IMR-90 (cell line): ENCODE data around the gene SYS1. TPM values are rescaled to one million over a fixed set of nuclear protein-coding genes. Genes with fewer than 3 reads are reported as not detected.

Experiments used
- ATAC-seq: fragments of 200-7000 bp; cut with Tn5 transposase; 2 replicates; pipeline ENCODE4 v1.9.1; 2020; ENCODE audit warnings: low read depth, mild to moderate bottlenecking, moderate library complexity
- BruUV-seq: library from RNA; stranded (reverse); fragments of 400-500 nt; replicated peaks from 2 replicates; lab custom pipeline; 2021; lab: Mats Ljungman, UMichigan
- CTCF ChIA-PET: fragments of 300-600 bp; formaldehyde crosslinking; extraction: SDS; loops from one replicate; lab custom pipeline; 2021; ENCODE audit warnings: antibody characterized with exemption; lab: Yijun Ruan, JAX
- POLR2A ChIA-PET: fragments of 300-600 bp; sonication (Branson Sonifier 250); formaldehyde crosslinking; loops from one replicate; lab custom pipeline; 2022; ENCODE audit warnings: antibody characterized with exemption; ENCODE audit not compliant: unreplicated experiment; lab: Charles Lee
- DNase-seq: peaks from one replicate; pipeline ENCODE4 v3.0.0; 2013
- H2AFZ ChIP-seq: replicated peaks from 2 replicates; pipeline ENCODE3; 2013; ENCODE audit warnings: low read length, mild to moderate bottlenecking; ENCODE audit not compliant: poor library complexity
- H2AK5ac ChIP-seq: 2 replicates; pipeline ENCODE4 v1.6.1; 2013; ENCODE audit warnings: low read depth, low read length, inconsistent platforms
- H2AK9ac ChIP-seq: replicated peaks from 2 replicates; pipeline ENCODE3; 2013; ENCODE audit warnings: mild to moderate bottlenecking, low read depth, low read length, moderate library complexity; ENCODE audit not compliant: poor library complexity
- H2BK120ac ChIP-seq: 2 replicates; pipeline ENCODE4 v1.6.1; 2013; ENCODE audit warnings: low read depth, low read length, inconsistent platforms
- H2BK15ac ChIP-seq: 3 replicates; pipeline ENCODE4 v1.6.1; 2013; ENCODE audit warnings: low read depth, low read length, inconsistent platforms
- H2BK20ac ChIP-seq: 2 replicates; pipeline ENCODE4 v1.6.1; 2013; ENCODE audit warnings: low read depth, mild to moderate bottlenecking, inconsistent platforms, low read length, moderate library complexity
- H2BK5ac ChIP-seq: 2 replicates; pipeline ENCODE4 v1.6.1; 2013; ENCODE audit warnings: mild to moderate bottlenecking, low read depth, low read length, inconsistent platforms; ENCODE audit not compliant: poor library complexity, severe bottlenecking
- H3K14ac ChIP-seq: replicated peaks from 2 replicates; pipeline ENCODE4 v1.6.1; 2013; ENCODE audit warnings: low read depth, low read length, inconsistent platforms
- H3K18ac ChIP-seq: 2 replicates; pipeline ENCODE4 v1.6.1; 2013; ENCODE audit warnings: low read depth, low read length, control low read depth
- H3K23ac ChIP-seq: 2 replicates; pipeline ENCODE4 v1.6.1; 2013; ENCODE audit warnings: low read depth, low read length, inconsistent platforms
- H3K27ac ChIP-seq: 2 replicates; pipeline ENCODE4 v1.5.1; 2013; ENCODE audit warnings: mild to moderate bottlenecking, control low read depth, low read length; ENCODE audit not compliant: insufficient read depth
- H3K27me3 ChIP-seq: 2 replicates; pipeline ENCODE4 v1.6.1; 2013; ENCODE audit warnings: low read length; ENCODE audit not compliant: control insufficient read depth, insufficient read depth
- H3K36me3 ChIP-seq: 2 replicates; pipeline ENCODE4 v1.6.1; 2013; ENCODE audit warnings: low read length, mixed read lengths; ENCODE audit not compliant: control insufficient read depth, insufficient read depth
- H3K4ac ChIP-seq: 2 replicates; pipeline ENCODE4 v1.6.1; 2013; ENCODE audit warnings: low read depth, low read length, inconsistent platforms
- H3K4me1 ChIP-seq: 2 replicates; pipeline ENCODE4 v1.6.1; 2013; ENCODE audit warnings: low read length, mixed read lengths; ENCODE audit not compliant: control insufficient read depth, insufficient read depth
- H3K4me2 ChIP-seq: 2 replicates; pipeline ENCODE4 v1.6.1; 2013; ENCODE audit warnings: low read depth, mild to moderate bottlenecking, control low read depth, low read length, moderate library complexity
- H3K4me3 ChIP-seq: 2 replicates; pipeline ENCODE4 v1.5.1; 2013; ENCODE audit warnings: low read depth, mild to moderate bottlenecking, control low read depth, low read length, moderate library complexity; ENCODE audit not compliant: insufficient read depth
- H3K56ac ChIP-seq: 2 replicates; pipeline ENCODE4 v1.6.1; 2013; ENCODE audit warnings: low read length, inconsistent platforms; ENCODE audit not compliant: insufficient read depth; ENCODE audit errors: extremely low read depth
- H3K79me1 ChIP-seq, 2 experiments: 2 replicates each; pipeline ENCODE4 v1.6.1; 2013; ENCODE audit warnings: low read length in 2 of 2, inconsistent platforms in 1 of 2, low read depth in 1 of 2
- H3K9ac ChIP-seq: 2 replicates; pipeline ENCODE4 v1.6.1; 2013; ENCODE audit warnings: low read depth, low read length, control low read depth
- H3K9me1 ChIP-seq: 2 replicates; pipeline ENCODE4 v1.6.1; 2013; ENCODE audit warnings: low read length, inconsistent platforms; ENCODE audit not compliant: insufficient read depth
- H3K9me3 ChIP-seq: 2 replicates; pipeline ENCODE4 v1.6.1; 2013; ENCODE audit warnings: low read length; ENCODE audit not compliant: control insufficient read depth, insufficient read depth
- H4K20me1 ChIP-seq: 2 replicates; pipeline ENCODE4 v1.6.1; 2013; ENCODE audit warnings: low read length, inconsistent platforms; ENCODE audit not compliant: insufficient read depth
- H4K5ac ChIP-seq: 2 replicates; pipeline ENCODE4 v1.6.1; 2013; ENCODE audit warnings: mild to moderate bottlenecking, low read depth, low read length, control low read depth
- H4K8ac ChIP-seq, 2 experiments: 2 replicates each; pipeline ENCODE4 v1.6.1; 2013; ENCODE audit warnings: low read depth in 2 of 2, low read length in 2 of 2, control low read depth in 1 of 2, inconsistent platforms in 1 of 2
- H4K91ac ChIP-seq: 2 replicates; pipeline ENCODE4 v1.6.1; 2013; ENCODE audit warnings: low read depth, low read length, inconsistent platforms; ENCODE audit not compliant: insufficient read depth
- BHLHE40 ChIP-seq: fragments of 150-350 bp; IDR thresholded peaks from 2 replicates; pipeline ENCODE4 v1.6.1; 2016; ENCODE audit warnings: mild to moderate bottlenecking, low read depth, low read length
- CEBPB ChIP-seq: IDR thresholded peaks from 2 replicates; pipeline ENCODE4 v1.6.1; 2012; ENCODE audit warnings: low read depth, low read length, improper control_type of control experiment
- CHD1 ChIP-seq: IDR thresholded peaks from 2 replicates; pipeline ENCODE4 v1.6.1; 2012; ENCODE audit warnings: low read depth, low read length, improper control_type of control experiment
- CTCF ChIP-seq: conservative IDR thresholded peaks from 2 replicates; pipeline ENCODE4 v1.5.1; 2012; ENCODE audit warnings: mild to moderate bottlenecking, low read depth, low read length, improper control_type of control experiment
- FOS ChIP-seq: fragments of 150-350 bp; IDR thresholded peaks from 2 replicates; pipeline ENCODE4 v1.6.1; 2016; ENCODE audit warnings: low read depth, low read length
- MAFK ChIP-seq: IDR thresholded peaks from 2 replicates; pipeline ENCODE4 v1.6.1; 2012; ENCODE audit warnings: low read depth, low read length, improper control_type of control experiment
- MAZ ChIP-seq: IDR thresholded peaks from 2 replicates; pipeline ENCODE4 v1.6.1; 2012; ENCODE audit warnings: low read depth, mild to moderate bottlenecking, low read length, improper control_type of control experiment, moderate library complexity, borderline replicate concordance
- MXI1 ChIP-seq: IDR thresholded peaks from 2 replicates; pipeline ENCODE4 v1.6.1; 2012; ENCODE audit warnings: low read depth, mild to moderate bottlenecking, low read length, moderate library complexity, borderline replicate concordance
- NFE2L2 ChIP-seq: fragments of 150-350 bp; IDR thresholded peaks from 2 replicates; pipeline ENCODE4 v1.6.1; 2016; ENCODE audit warnings: low read depth, mild to moderate bottlenecking, low read length
- POLR2A ChIP-seq: IDR thresholded peaks from 2 replicates; pipeline ENCODE4 v1.6.1; 2012; ENCODE audit warnings: mild to moderate bottlenecking, low read depth, low read length
- RAD21 ChIP-seq: IDR thresholded peaks from 2 replicates; pipeline ENCODE4 v1.6.1; 2012; ENCODE audit warnings: low read length, improper control_type of control experiment
- RCOR1 ChIP-seq: IDR thresholded peaks from 2 replicates; pipeline ENCODE4 v1.6.1; 2012; ENCODE audit warnings: mild to moderate bottlenecking, low read length, improper control_type of control experiment; ENCODE audit not compliant: insufficient replicate concordance
- RFX5 ChIP-seq: IDR thresholded peaks from 2 replicates; pipeline ENCODE4 v1.8.0; 2012; ENCODE audit warnings: low read depth, mild to moderate bottlenecking, low read length, moderate library complexity
- SMC3 ChIP-seq: fragments of 150-350 bp; IDR thresholded peaks from 2 replicates; pipeline ENCODE4 v1.6.1; 2016; ENCODE audit warnings: low read depth, mild to moderate bottlenecking, antibody characterized with exemption, low read length, moderate library complexity
- USF2 ChIP-seq: fragments of 150-350 bp; IDR thresholded peaks from 2 replicates; pipeline ENCODE4 v1.6.1; 2017; ENCODE audit warnings: mild to moderate bottlenecking, antibody characterized with exemption, low read length, low read depth
- WGBS, 2 experiments: methylation state at CpG; one replicate each; pipeline versions ENCODE4 v1.1.5 to v1.1.7; 2013; ENCODE audit warnings: missing lambda C conversion rate in 2 of 2; ENCODE audit not compliant: insufficient read length in 1 of 2; ENCODE audit errors: extremely low coverage in 2 of 2; 5-methylcytosine and 5-hydroxymethylcytosine counted together
- dilution Hi-C: fragments of 300-500 bp; cut with HindIII; formaldehyde crosslinking; loops from one replicate; pipeline ENCODE4 v1.14.3; 2018; ENCODE audit warnings: low sequenced_read_pairs; ENCODE audit not compliant: unreplicated experiment
- in situ Hi-C: fragments of 300-500 bp; cut with MboI; formaldehyde crosslinking; loops from 3 replicates; pipeline ENCODE4 v1.14.3; 2019; ENCODE audit warnings: low sequenced_read_pairs, inconsistent platforms, mixed read lengths
- intact Hi-C: fragments of 100-400 bp; cut with micrococcal nuclease; formaldehyde crosslinking; loops from 2 replicates; pipeline ENCODE4 v1.10.0; 2022
- polyA plus RNA-seq, 3 experiments: library from polyadenylated mRNA; depleted of rRNA; stranded (reverse); fragments of >200 nt; gene quantifications; 2 replicates each; pipeline ENCODE4 v1.2.3, GENCODE V29; 2012; ENCODE audit warnings: low replicate concordance in 1 of 3
- total RNA-seq: library from RNA; depleted of rRNA; stranded (reverse); fragments of >200 nt; gene quantifications from 2 replicates; pipeline ENCODE4 v1.2.3, GENCODE V29; 2012
- TF ChIP-seq, protein P1 (sequence below): fragments of 150-350 bp; IDR thresholded peaks from 2 replicates; pipeline ENCODE4 v1.6.1; 2016; ENCODE audit warnings: low read depth, mild to moderate bottlenecking, low read length, moderate library complexity, borderline replicate concordance

SYS1 gene
- total and polyA plus RNA-seq, 2 of the 4 experiments (the other 2 are of a cell fraction): 12.9 to 24.6 TPM

- ATAC-seq (no peak), DNase-seq (no peak)
- H2AFZ ChIP-seq: no peak overlapping the region
- H3K36me3 ChIP-seq: peaks cover 8% of the 10 kb centered on the region
- H3K27ac ChIP-seq: no peak overlapping the region
- H3K9me1 ChIP-seq: peaks cover 20% of the 10 kb centered on the region
- ChIA-PET POLR2A (no interaction called here), CTCF (interaction anchor here (1.2 to 2.1 kb wide), 3 partner anchors 26 to 75 kb away, joined by 5 to 16 read pairs (median 6); no protein-coding TSS in a partner anchor)
- H3K9ac ChIP-seq: no peak overlapping the region
- no peak overlapping the region for H4K91ac ChIP-seq
- no peak overlapping the region for H2AK5ac ChIP-seq
- no peak overlapping the region for H3K4me2 ChIP-seq
- no peak overlapping the region for H4K5ac ChIP-seq
- H3K4me3 ChIP-seq: no peak overlapping the region
- no peaks in the 10 kb centered on the region for H4K20me1 ChIP-seq
- H3K4me1 ChIP-seq: peaks cover 23% of the 10 kb centered on the region
- no peak overlapping the region; the same call in 1 of the 2 replicates for H3K4ac ChIP-seq
- no peak overlapping the region for H2BK120ac ChIP-seq
- H3K18ac ChIP-seq: no peak overlapping the region
- no peaks in the 10 kb centered on the region for H3K27me3 ChIP-seq
- H2BK15ac ChIP-seq: no peak overlapping the region
- H4K8ac ChIP-seq: no peak overlapping the region; a peak in 1 of 4 replicates
- no peak overlapping the region for H3K56ac ChIP-seq
- WGBS, 2 experiments: no CpG with 5 or more reads among the region's 6 CpGs
- no peak overlapping the region for H2BK20ac ChIP-seq
- dilution Hi-C loops (no loop called here), intact Hi-C loops (loop anchor here (2.0 to 5.0 kb wide), 2 partner anchors 56 to 409 kb away; partner anchors contain the start of gene PIGT), in situ Hi-C loops (no loop called here)
- H2BK5ac ChIP-seq: no peak overlapping the region
- no TSS peak for BruUV-seq
- H3K9me3 ChIP-seq: no peaks in the 10 kb centered on the region
- no peak overlapping the region for H3K23ac ChIP-seq
- H2AK9ac ChIP-seq: no peak overlapping the region
- H3K79me1 ChIP-seq: peaks cover 9 to 40% of the 10 kb centered on the region in 2 experiments; a peak in 3 of 4 replicates
- H3K14ac ChIP-seq: no peak overlapping the region
- TF ChIP-seq MAZ: no peak
- TF ChIP-seq SMC3: no peak
- TF ChIP-seq RCOR1: no peak
- no peak for TF ChIP-seq MXI1
- no peak for TF ChIP-seq MAFK
- TF ChIP-seq CTCF: no peak
- TF ChIP-seq RAD21: no peak
- TF ChIP-seq BHLHE40: no peak
- TF ChIP-seq POLR2A: no peak
- TF ChIP-seq USF2: no peak
- TF ChIP-seq FOS: no peak
- no peak for TF ChIP-seq CEBPB
- TF ChIP-seq NFE2L2: no peak
- no peak for TF ChIP-seq CHD1
- TF ChIP-seq RFX5: no peak
- TF ChIP-seq, protein P1, sequence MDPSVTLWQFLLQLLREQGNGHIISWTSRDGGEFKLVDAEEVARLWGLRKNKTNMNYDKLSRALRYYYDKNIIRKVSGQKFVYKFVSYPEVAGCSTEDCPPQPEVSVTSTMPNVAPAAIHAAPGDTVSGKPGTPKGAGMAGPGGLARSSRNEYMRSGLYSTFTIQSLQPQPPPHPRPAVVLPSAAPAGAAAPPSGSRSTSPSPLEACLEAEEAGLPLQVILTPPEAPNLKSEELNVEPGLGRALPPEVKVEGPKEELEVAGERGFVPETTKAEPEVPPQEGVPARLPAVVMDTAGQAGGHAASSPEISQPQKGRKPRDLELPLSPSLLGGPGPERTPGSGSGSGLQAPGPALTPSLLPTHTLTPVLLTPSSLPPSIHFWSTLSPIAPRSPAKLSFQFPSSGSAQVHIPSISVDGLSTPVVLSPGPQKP: no peak
Observed at GRCh38 chr20:45361793-45362192, 1.2 kb upstream of the SYS1 start.
